ENCODE results near the gene RIC8B.

The RIC8B gene

GRCh38 chr12:106769546-106769945 lies 4.9 kb upstream of the RIC8B start:
- Histone ChIP-seq H3K9me3 (replicated peaks in 1 of 2; ENCODE audit: control insufficient read depth in 2 of 2, insufficient read depth in 1 of 2, low read depth in 1 of 2, low read length in 2 of 2) (no peaks in the 10 kb centered on the region), H3K4ac (ENCODE audit: low read length) (no peak overlapping the region), H2BK15ac (ENCODE audit: low read length) (no peak overlapping the region), H2AFZ (ENCODE audit: low read length) (no peak overlapping the region), H3K4me2 (ENCODE audit: insufficient read depth, low read length, poor library complexity, severe bottlenecking) (no peak overlapping the region), H3K27me3 (ENCODE audit: control insufficient read depth in 3 of 3, insufficient read depth in 3 of 3, low read depth in 1 of 3, low read length in 3 of 3) (no peaks in the 10 kb centered on the region), H3K4me3 (ENCODE audit: low read length in 2 of 2) (no peak overlapping the region), H3K27ac (replicated peaks; ENCODE audit: low read length) (no peak overlapping the region), H3K18ac (ENCODE audit: low read length) (no peak overlapping the region), H2BK12ac (ENCODE audit: low read length) (no peak overlapping the region), H3K36me3 (replicated peaks in 1 of 2; ENCODE audit: control insufficient read depth in 2 of 2, insufficient read depth in 2 of 2, low read length in 2 of 2) (no peaks in the 10 kb centered on the region), H2BK120ac (ENCODE audit: low read depth, low read length) (no peak overlapping the region), H2AK5ac (ENCODE audit: low read depth, low read length) (no peak overlapping the region), H3K9ac (ENCODE audit: low read depth, low read length, poor library complexity) (no peak overlapping the region), H4K8ac (ENCODE audit: low read depth, low read length) (no peak overlapping the region), H3K23ac (ENCODE audit: low read depth, low read length, poor library complexity) (no peak overlapping the region), H3K79me1 (ENCODE audit: low read depth, low read length) (peaks cover 2% of the 10 kb centered on the region), H4K91ac (ENCODE audit: low read depth, low read length, poor library complexity) (no peak overlapping the region), H3K4me1 (ENCODE audit: control insufficient read depth in 2 of 2, insufficient read depth in 1 of 2, low read depth in 1 of 2, low read length in 2 of 2) (peaks cover 25 to 43% of the 10 kb centered on the region in 2 donors), H3K14ac (ENCODE audit: low read length) (no peak overlapping the region), H2BK5ac (ENCODE audit: low read length) (no peak overlapping the region)
- no CpG with 5 or more reads among the region's 6 CpGs for WGBS, 2 donors (ENCODE audit: extremely low coverage in 2 of 2, insufficient read length in 2 of 2, insufficient replicate concordance in 1 of 2)
- no peak for DNase-seq (ENCODE audit: low spot score)

- H4K91ac ChIP-seq (ENCODE audit: low read depth, low read length, poor library complexity), result no peak overlapping the region
- peaks cover 0 to 9% of the 10 kb centered on the region in 2 donors for H3K36me3 ChIP-seq (replicated peaks in 1 of 2; ENCODE audit: control insufficient read depth in 2 of 2, insufficient read depth in 2 of 2, low read length in 2 of 2)
- peaks cover 4% of the 10 kb centered on the region for H3K79me1 ChIP-seq (ENCODE audit: low read depth, low read length)
- H3K4me2 ChIP-seq (ENCODE audit: insufficient read depth, low read length, poor library complexity, severe bottlenecking), result no peak overlapping the region
- peaks cover 22 to 39% of the 10 kb centered on the region in 2 donors for H3K4me1 ChIP-seq (ENCODE audit: control insufficient read depth in 2 of 2, insufficient read depth in 1 of 2, low read depth in 1 of 2, low read length in 2 of 2)
- no peak overlapping the region for H2BK15ac ChIP-seq (ENCODE audit: low read length)
- H2AFZ ChIP-seq (ENCODE audit: low read length), result no peak overlapping the region
- H2AK5ac ChIP-seq (ENCODE audit: low read depth, low read length), result no peak overlapping the region
- H3K9me3 ChIP-seq (replicated peaks in 1 of 2; ENCODE audit: control insufficient read depth in 2 of 2, insufficient read depth in 1 of 2, low read depth in 1 of 2, low read length in 2 of 2), result no peaks in the 10 kb centered on the region
- H3K14ac ChIP-seq (ENCODE audit: low read length), result no peak overlapping the region
- H3K27me3 ChIP-seq (ENCODE audit: control insufficient read depth in 3 of 3, insufficient read depth in 3 of 3, low read depth in 1 of 3, low read length in 3 of 3), result no peaks in the 10 kb centered on the region
- no peak overlapping the region for H3K4ac ChIP-seq (ENCODE audit: low read length)
- no peak overlapping the region for H2BK12ac ChIP-seq (ENCODE audit: low read length)
- no peak overlapping the region for H3K9ac ChIP-seq (ENCODE audit: low read depth, low read length, poor library complexity)
- no peak overlapping the region for H3K27ac ChIP-seq (replicated peaks; ENCODE audit: low read length)
- no peak overlapping the region for H4K8ac ChIP-seq (ENCODE audit: low read depth, low read length)
- no peak overlapping the region for H2BK5ac ChIP-seq (ENCODE audit: low read length)
- no peak overlapping the region for H3K23ac ChIP-seq (ENCODE audit: low read depth, low read length, poor library complexity)
- no peak for DNase-seq (ENCODE audit: low spot score)
- H2BK120ac ChIP-seq (ENCODE audit: low read depth, low read length), result no peak overlapping the region
- no peak overlapping the region for H3K4me3 ChIP-seq (ENCODE audit: low read length in 2 of 2)
- H3K18ac ChIP-seq (ENCODE audit: low read length), result no peak overlapping the region
These were observed 3.1 kb upstream of the RIC8B start for GRCh38 chr12:106771425-106771824.

- Histone ChIP-seq H2AK5ac (ENCODE audit: low read depth, low read length) (no peak overlapping the region), H3K23ac (ENCODE audit: low read depth, low read length, poor library complexity) (peak overlapping the region; percentile 70), H3K79me1 (ENCODE audit: low read depth, low read length) (peaks cover 4% of the 10 kb centered on the region), H3K18ac (ENCODE audit: low read length) (peak overlapping the region; percentile 61), H2BK120ac (ENCODE audit: low read depth, low read length) (no peak overlapping the region), H2BK12ac (ENCODE audit: low read length) (no peak overlapping the region), H2AFZ (ENCODE audit: low read length) (peak overlapping the region; percentile 84), H4K8ac (ENCODE audit: low read depth, low read length) (no peak overlapping the region), H3K9ac (ENCODE audit: low read depth, low read length, poor library complexity) (peak overlapping the region; percentile 65), H2BK5ac (ENCODE audit: low read length) (no peak overlapping the region), H3K4me1 (ENCODE audit: control insufficient read depth in 2 of 2, insufficient read depth in 1 of 2, low read depth in 1 of 2, low read length in 2 of 2) (peaks cover 8 to 23% of the 10 kb centered on the region in 2 donors), H2BK15ac (ENCODE audit: low read length) (no peak overlapping the region), H3K4me2 (ENCODE audit: insufficient read depth, low read length, poor library complexity, severe bottlenecking) (peak overlapping the region; percentile 65), H3K9me3 (replicated peaks in 1 of 2; ENCODE audit: control insufficient read depth in 2 of 2, insufficient read depth in 1 of 2, low read depth in 1 of 2, low read length in 2 of 2) (peaks cover 0 to 8% of the 10 kb centered on the region in 2 donors), H3K14ac (ENCODE audit: low read length) (peak overlapping the region; percentile 5), H3K36me3 (replicated peaks in 1 of 2; ENCODE audit: control insufficient read depth in 2 of 2, insufficient read depth in 2 of 2, low read length in 2 of 2) (peaks cover 0 to 27% of the 10 kb centered on the region in 2 donors), H3K4ac (ENCODE audit: low read length) (no peak overlapping the region), H3K27ac (replicated peaks; ENCODE audit: low read length) (peak overlapping the region; percentile 48), H3K27me3 (ENCODE audit: control insufficient read depth in 3 of 3, insufficient read depth in 3 of 3, low read depth in 1 of 3, low read length in 3 of 3) (no peaks in the 10 kb centered on the region), H3K4me3 (ENCODE audit: low read length in 2 of 2) (peak overlapping the region; percentile 78 to 90), H4K91ac (ENCODE audit: low read depth, low read length, poor library complexity) (no peak overlapping the region)
- no peak for DNase-seq (ENCODE audit: low spot score)
- WGBS, 2 donors (ENCODE audit: extremely low coverage in 2 of 2, insufficient read length in 2 of 2, insufficient replicate concordance in 1 of 2), result no CpG with 5 or more reads among the region's 25 CpGs
These were observed 1.0 kb upstream of the RIC8B start for GRCh38 chr12:106773286-106774004.

GRCh38 chr12:106774808-106775524 lies 484 bp downstream of the RIC8B start:
- Histone ChIP-seq H2BK12ac (ENCODE audit: low read length) (no peak overlapping the region), H3K4me2 (ENCODE audit: insufficient read depth, low read length, poor library complexity, severe bottlenecking) (peak overlapping the region; percentile 86), H3K27me3 (ENCODE audit: control insufficient read depth in 3 of 3, insufficient read depth in 3 of 3, low read depth in 1 of 3, low read length in 3 of 3) (no peaks in the 10 kb centered on the region), H4K8ac (ENCODE audit: low read depth, low read length) (no peak overlapping the region), H3K4ac (ENCODE audit: low read length) (no peak overlapping the region), H3K9me3 (replicated peaks in 1 of 2; ENCODE audit: control insufficient read depth in 2 of 2, insufficient read depth in 1 of 2, low read depth in 1 of 2, low read length in 2 of 2) (peaks cover 0 to 12% of the 10 kb centered on the region in 2 donors), H3K4me3 (ENCODE audit: low read length in 2 of 2) (peak overlapping the region; percentile 90 to 96), H2BK15ac (ENCODE audit: low read length) (peak overlapping the region; percentile 33), H2BK120ac (ENCODE audit: low read depth, low read length) (no peak overlapping the region), H2AFZ (ENCODE audit: low read length) (peak overlapping the region; percentile 94), H3K9ac (ENCODE audit: low read depth, low read length, poor library complexity) (peak overlapping the region; percentile 82), H3K14ac (ENCODE audit: low read length) (no peak overlapping the region), H3K79me1 (ENCODE audit: low read depth, low read length) (peaks cover 4% of the 10 kb centered on the region), H3K18ac (ENCODE audit: low read length) (peak overlapping the region; percentile 84), H3K4me1 (ENCODE audit: control insufficient read depth in 2 of 2, insufficient read depth in 1 of 2, low read depth in 1 of 2, low read length in 2 of 2) (peaks cover 1 to 12% of the 10 kb centered on the region in 2 donors), H2BK5ac (ENCODE audit: low read length) (peak overlapping the region; percentile 79), H4K91ac (ENCODE audit: low read depth, low read length, poor library complexity) (no peak overlapping the region), H3K23ac (ENCODE audit: low read depth, low read length, poor library complexity) (peak overlapping the region; percentile 39), H2AK5ac (ENCODE audit: low read depth, low read length) (no peak overlapping the region), H3K36me3 (replicated peaks in 1 of 2; ENCODE audit: control insufficient read depth in 2 of 2, insufficient read depth in 2 of 2, low read length in 2 of 2) (peaks cover 0 to 37% of the 10 kb centered on the region in 2 donors), H3K27ac (replicated peaks; ENCODE audit: low read length) (peak overlapping the region; percentile 88)
- DNase-seq (ENCODE audit: low spot score), result no peak
- no CpG with 5 or more reads among the region's 29 CpGs for WGBS, 2 donors (ENCODE audit: extremely low coverage in 2 of 2, insufficient read length in 2 of 2, insufficient replicate concordance in 1 of 2)
